Measurements from ENCODE around the gene WNT2B. TPM values are rescaled to one million over a fixed set of nuclear protein-coding genes. Genes with fewer than 3 reads are reported as not detected.

Gene WNT2B
- total and polyA plus RNA-seq, 2 of the 8 experiments (the other 6 are each of a cell fraction or from before 2014, with no cell fraction given): 0.33 to 2.0 TPM

- Histone ChIP-seq H3K4me3 (ENCODE audit: extremely low read depth in 1 of 4, insufficient read depth in 2 of 4, low read depth in 3 of 4, low read length in 4 of 4) (no peak overlapping the region), H2BK120ac (replicated peaks; ENCODE audit: low read depth, low read length) (no peak overlapping the region), H2AK5ac (ENCODE audit: low read depth, low read length) (no peak overlapping the region), H2BK15ac (ENCODE audit: low read length) (no peak overlapping the region), H4K8ac (ENCODE audit: extremely low read depth, insufficient read depth, low read length) (no peak overlapping the region), H3K9me3 (ENCODE audit: insufficient read depth in 2 of 2, low read depth in 1 of 2, low read length in 1 of 2) (no peaks in the 10 kb centered on the region), H4K91ac (replicated peaks; ENCODE audit: insufficient read length, low read length) (no peak overlapping the region), H3K4me1 (replicated peaks in 1 of 4; ENCODE audit: control insufficient read depth in 3 of 4, insufficient read depth in 4 of 4, low read length in 3 of 4) (no peaks in the 10 kb centered on the region), H3K23me2 (ENCODE audit: low read depth, low read length) (no peaks in the 10 kb centered on the region), H3K36me3 (ENCODE audit: control insufficient read depth in 2 of 4, insufficient read depth in 4 of 4, low read length in 3 of 4) (peaks cover 0 to 8% (median 0%) of the 10 kb centered on the region in 4 experiments; a peak in 1 of 8 replicates), H3K79me2 (ENCODE audit: control insufficient read depth in 1 of 2, insufficient read depth in 2 of 2, low read length in 2 of 2) (no peaks in the 10 kb centered on the region), H2BK12ac (ENCODE audit: low read depth, low read length) (no peak overlapping the region), H3K27ac (ENCODE audit: low read depth, low read length) (no peak overlapping the region), H3K23ac (ENCODE audit: insufficient read length) (no peak overlapping the region), H4K5ac (ENCODE audit: insufficient read length, low read depth, low read length) (no peak overlapping the region), H3K27me3 (replicated peaks in 1 of 4; ENCODE audit: control insufficient read depth in 3 of 4, extremely low read depth in 1 of 4, insufficient read depth in 3 of 4, low read length in 3 of 4) (no peaks in the 10 kb centered on the region), H4K20me1 (replicated peaks in 1 of 2; ENCODE audit: control insufficient read depth in 1 of 2, insufficient read depth in 2 of 2, low read length in 2 of 2) (no peaks in the 10 kb centered on the region), H3K14ac (ENCODE audit: insufficient read length) (no peak overlapping the region), H2BK5ac (ENCODE audit: low read depth, low read length) (no peak overlapping the region), H3K56ac (replicated peaks; ENCODE audit: insufficient read length, low read depth, low read length) (no peak overlapping the region), H3K79me1 (ENCODE audit: low read depth, low read length) (no peaks in the 10 kb centered on the region), H3K4me2 (ENCODE audit: insufficient read depth in 1 of 2, low read depth in 2 of 2, low read length in 2 of 2) (no peak overlapping the region), H2BK20ac (ENCODE audit: low read length) (no peak overlapping the region), H3K4ac (replicated peaks; ENCODE audit: insufficient read length, low read depth, low read length) (no peak overlapping the region), H3K18ac (ENCODE audit: extremely low read depth, low read length) (no peak overlapping the region), H2AFZ (ENCODE audit: low read length) (no peak overlapping the region), H3K9ac (replicated peaks in 1 of 4; ENCODE audit: extremely low read depth in 1 of 4, low read depth in 3 of 4, low read length in 3 of 4) (no peak overlapping the region)
- POLR2A ChIA-PET (ENCODE audit: partially characterized antibody): interaction anchor here (1.2 kb wide), 1 partner anchor 12 kb away, joined by 3 read pairs; no protein-coding TSS in a partner anchor
- FAIRE-seq: no peak
- CTCF ChIA-PET (ENCODE audit: partially characterized antibody): interaction anchor here (0.6 to 2.5 kb wide), 6 partner anchors 10 to 306 kb away, joined by 3 to 10 read pairs (median 3); no protein-coding TSS in a partner anchor
- no peak for DNase-seq (ENCODE audit: low read depth in 1 of 2, low spot score in 2 of 2)
- 86% methylated on average over 9 of the region's 9 CpGs; no CpG with 5 or more reads in 1 of the 2 experiments for WGBS, 2 experiments (ENCODE audit: extremely low coverage in 1 of 2, insufficient coverage in 1 of 2, insufficient read length in 1 of 2, insufficient replicate concordance in 2 of 2, low coverage in 1 of 2, low lambda C conversion rate in 2 of 2, missing lambda C conversion rate in 1 of 2)
- TF ChIP-seq ASH2L (IDR thresholded peaks at IDR 0.05; ENCODE audit: low read length) (no peak), FOSL1 (IDR thresholded peaks at IDR 0.05; ENCODE audit: insufficient read depth, low read depth, low read length) (no peak), CREB1 (IDR thresholded peaks at IDR 0.05) (no peak), SIX5 (IDR thresholded peaks at IDR 0.05; ENCODE audit: low read depth, low read length) (no peak), RNF2 (IDR thresholded peaks at IDR 0.05; ENCODE audit: borderline replicate concordance, low read depth, low read length, missing control alignments, poor library complexity, severe bottlenecking) (no peak), TEAD4 (IDR thresholded peaks at IDR 0.05; ENCODE audit: low read depth, low read length) (no peak), CBX5 (IDR thresholded peaks at IDR 0.05; ENCODE audit: low read depth, low read length) (no peak), KDM5A (IDR thresholded peaks at IDR 0.05; ENCODE audit: low read length) (no peak), POLR2AphosphoS5 (IDR thresholded peaks at IDR 0.05; ENCODE audit: low read depth, low read length) (no peak), SUZ12 (IDR thresholded peaks at IDR 0.05; ENCODE audit: low read length) (no peak)
These were observed 33.6 kb downstream of the WNT2B start for GRCh38 chr1:112542206-112542973.
